Mucosa of descending colon (tissue), 3 donors: ENCODE data around the gene VLDLR. TPM values are rescaled to one million over a fixed set of nuclear protein-coding genes. Genes with fewer than 3 reads are reported as not detected.

ENCODE experiments used
- ATAC-seq: fragments of 200-7000 bp; cut with Tn5 transposase; one replicate; pipeline ENCODE4 v1.9.1; 2020; ENCODE audit warnings: mild to moderate bottlenecking, moderate library complexity
- DNase-seq, 3 donors: peaks; one replicate each; pipeline ENCODE4 v3.0.0-alpha.2; 2020
- H3K36me3 ChIP-seq: fragments of 200-600 bp; one replicate; pipeline ENCODE4 v1.8.0; 2021; ENCODE audit warnings: low read depth, mild to moderate bottlenecking
- H3K4me1 ChIP-seq: fragments of 200-600 bp; one replicate; pipeline ENCODE4 v1.8.0; 2021; ENCODE audit warnings: low read depth, mild to moderate bottlenecking
- H3K4me3 ChIP-seq: fragments of 200-600 bp; one replicate; pipeline ENCODE4 v1.8.0; 2021; ENCODE audit warnings: mild to moderate bottlenecking
- H3K9me3 ChIP-seq: fragments of 200-600 bp; one replicate; pipeline ENCODE4 v1.8.0; 2021; ENCODE audit warnings: mild to moderate bottlenecking
- CTCF ChIP-seq: fragments of 200-600 bp; IDR thresholded peaks from one replicate; pipeline ENCODE4 v1.8.0; 2022; ENCODE audit warnings: antibody characterized with exemption, mild to moderate bottlenecking
- intact Hi-C, 2 donors: fragments of 100-400 bp; cut with DNase I in 1 of 2; cut with micrococcal nuclease in 1 of 2; formaldehyde crosslinking; loops; one replicate each; pipeline versions ENCODE4 v1.11.0 to v1.11.1; 2022; cut with DNase I, micrococcal nuclease
- total RNA-seq, 3 donors: library from RNA; stranded (reverse); fragmentation: NEBNext Ultra II Directional in 2 of 3; extraction: Animal tissue kit (Norgen Biotek cat#: 25700) in 2 of 3; gene quantifications; one replicate each; pipeline versions ENCODE4 v1.2.1 to v1.2.4, GENCODE V29; 2021 to 2023
- donor health status: DM: no; HTN: no; CAD: no; lungs with moderate emphysema.
- donor health status: DM: no; HTN: no; CAD: no.
- donor health status: DM: no; HTN: yes; CAD: no.

Gene VLDLR
- total RNA-seq, 3 donors from 2014 or later: 8.0 to 13.2 (median 9.9) TPM

GRCh38 chr9:2602704-2603116 lies 18.9 kb upstream of the VLDLR start:
- intact Hi-C loops: no loop called here
- no peaks in the 10 kb centered on the region for H3K9me3 ChIP-seq
- TF ChIP-seq CTCF: no peak
- no peaks in the 10 kb centered on the region for H3K4me1 ChIP-seq
- ATAC-seq: no peak
- H3K4me3 ChIP-seq: no peak overlapping the region
- H3K36me3 ChIP-seq: no peaks in the 10 kb centered on the region
- DNase-seq: no peak

DNA sequence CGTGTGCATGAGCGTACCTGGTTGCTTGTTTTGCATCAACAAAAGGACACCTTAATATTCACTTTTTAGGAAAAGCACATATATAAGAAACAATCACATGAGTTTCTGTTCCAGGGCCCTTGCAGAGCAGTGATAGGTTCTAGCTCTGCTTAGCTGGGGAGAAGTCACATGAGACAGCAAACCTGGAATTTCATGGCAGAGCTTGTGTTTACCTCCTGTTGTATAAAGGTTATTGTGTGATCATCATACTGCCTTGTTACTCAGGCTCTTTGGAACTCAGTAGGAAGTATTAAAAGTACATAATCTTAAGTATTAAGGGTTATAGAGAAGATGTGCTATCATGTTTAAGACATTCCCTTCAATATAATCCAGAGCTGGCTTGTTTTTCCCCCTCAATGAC lies 18.0 kb upstream of the VLDLR start:
- Histone ChIP-seq H3K4me1 (no peaks in the 10 kb centered on the region), H3K4me3 (no peak overlapping the region), H3K9me3 (no peaks in the 10 kb centered on the region), H3K36me3 (no peaks in the 10 kb centered on the region)
- TF ChIP-seq CTCF: no peak
- no peak for DNase-seq
- intact Hi-C loops: no loop called here
- ATAC-seq: no peak

DNA sequence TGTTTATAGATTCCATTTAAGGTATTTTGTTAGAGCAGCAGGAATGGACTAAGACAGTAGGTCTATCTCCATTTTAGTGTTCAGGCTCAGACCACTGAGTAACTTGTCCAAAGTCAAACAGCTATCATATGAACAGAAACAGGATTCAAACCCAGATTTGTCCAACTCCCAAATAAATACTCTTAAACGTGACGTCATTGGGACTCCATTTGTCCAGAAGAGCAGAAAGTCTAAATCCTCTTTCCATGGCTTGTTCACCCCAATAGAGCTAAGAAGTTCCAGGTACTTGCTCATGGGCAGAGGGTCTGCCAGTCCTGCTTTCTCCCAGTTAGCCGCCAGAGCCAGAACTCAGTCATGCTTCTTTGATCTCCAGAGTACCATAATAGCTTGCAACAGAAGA lies 16.3 kb upstream of the VLDLR start:
- H3K36me3 ChIP-seq: no peaks in the 10 kb centered on the region
- ATAC-seq (no peak), DNase-seq (no peak)
- H3K4me3 ChIP-seq: no peak overlapping the region
- no peaks in the 10 kb centered on the region for H3K4me1 ChIP-seq
- TF ChIP-seq CTCF: no peak
- H3K9me3 ChIP-seq: no peaks in the 10 kb centered on the region
- intact Hi-C loops: no loop called here

- no peak for DNase-seq
- TF ChIP-seq CTCF: no peak
- Histone ChIP-seq H3K9me3 (no peaks in the 10 kb centered on the region), H3K36me3 (no peaks in the 10 kb centered on the region), H3K4me3 (no peak overlapping the region), H3K4me1 (no peaks in the 10 kb centered on the region)
- ATAC-seq: no peak
- intact Hi-C loops: no loop called here
These were observed 13.3 kb upstream of the VLDLR start for GRCh38 chr9:2608276-2608675.

GRCh38 chr9:2610985-2611384 lies 10.6 kb upstream of the VLDLR start:
- intact Hi-C loops: no loop called here
- DNase-seq (no peak), ATAC-seq (no peak)
- H3K9me3 ChIP-seq: no peaks in the 10 kb centered on the region
- H3K4me3 ChIP-seq: no peak overlapping the region
- H3K36me3 ChIP-seq: no peaks in the 10 kb centered on the region
- H3K4me1 ChIP-seq: no peaks in the 10 kb centered on the region
- no peak for TF ChIP-seq CTCF

GRCh38 chr9:2611961-2612360 lies 9.6 kb upstream of the VLDLR start:
- DNase-seq (no peak), ATAC-seq (no peak)
- H3K4me1 ChIP-seq: no peaks in the 10 kb centered on the region
- no peaks in the 10 kb centered on the region for H3K9me3 ChIP-seq
- no peaks in the 10 kb centered on the region for H3K36me3 ChIP-seq
- no peak for TF ChIP-seq CTCF
- intact Hi-C loops: no loop called here
- no peak overlapping the region for H3K4me3 ChIP-seq
